WTC11 (cell line): ENCODE results near the gene CRKL. TPM values are rescaled to one million over a fixed set of nuclear protein-coding genes. Genes with fewer than 3 reads are reported as not detected.

Experiments
- ATAC-seq: fragments of 200-7000 bp; cut with Tn5 transposase; 2 replicates; pipeline ENCODE4 v1.10.0; 2021; ENCODE audit warnings: mild to moderate bottlenecking, moderate library complexity
- CTCF ChIA-PET: fragments of 300-600 bp; sonication (Branson Sonifier 250); formaldehyde crosslinking; loops from one replicate; lab custom pipeline; 2021; ENCODE audit warnings: antibody characterized with exemption; lab: Charles Lee
- POLR2A ChIA-PET: fragments of 350-600 bp; sonication (Branson Sonifier 250); formaldehyde crosslinking; loops from one replicate; lab custom pipeline; 2021; ENCODE audit warnings: antibody characterized with exemption; lab: Charles Lee
- DNase-seq: peaks from one replicate; pipeline ENCODE4 v3.0.0; 2021; ENCODE audit warnings: low spot score
- H3K27ac Mint-ChIP-seq: 2 replicates; pipeline ENCODE4 v1.8.0; 2021; ENCODE audit warnings: mixed read lengths
- H3K27me3 Mint-ChIP-seq: 2 replicates; pipeline ENCODE4 v1.8.0; 2021; ENCODE audit warnings: low read depth, mild to moderate bottlenecking, moderate library complexity, mixed read lengths
- H3K36me3 Mint-ChIP-seq: 2 replicates; pipeline ENCODE4 v1.8.0; 2021; ENCODE audit warnings: mixed read lengths
- H3K4me1 Mint-ChIP-seq: 2 replicates; pipeline ENCODE4 v1.8.0; 2022; ENCODE audit warnings: mixed read lengths
- H3K4me3 Mint-ChIP-seq: 2 replicates; pipeline ENCODE4 v1.8.0; 2021; ENCODE audit warnings: mild to moderate bottlenecking, moderate library complexity, mixed read lengths
- H3K9me3 Mint-ChIP-seq: 2 replicates; pipeline ENCODE4 v1.8.0; 2021; ENCODE audit warnings: mixed read lengths
- ATF2 ChIP-seq: sonication (generic); formaldehyde crosslinking; IDR thresholded peaks from 2 replicates; pipeline ENCODE4 v1.8.1; 2022; ENCODE audit warnings: low read depth, missing genetic modification reagents, borderline replicate concordance
- CBFB ChIP-seq: sonication (generic); formaldehyde crosslinking; IDR thresholded peaks from 2 replicates; pipeline ENCODE4 v1.8.1; 2022; ENCODE audit warnings: mild to moderate bottlenecking, low read depth, missing genetic modification reagents
- CREM ChIP-seq: sonication (generic); formaldehyde crosslinking; IDR thresholded peaks from 2 replicates; pipeline ENCODE4 v1.8.1; 2022; ENCODE audit warnings: mild to moderate bottlenecking, missing genetic modification reagents, moderate library complexity
- EMX1 ChIP-seq: fragments of 250-450 bp; sonication (Bioruptor Pico); IDR thresholded peaks from 2 replicates; pipeline ENCODE4 v1.8.0; 2021; ENCODE audit warnings: mild to moderate bottlenecking
- ESRRA ChIP-seq: sonication (generic); formaldehyde crosslinking; IDR thresholded peaks from 2 replicates; pipeline ENCODE4 v1.8.1; 2022; ENCODE audit warnings: mild to moderate bottlenecking, missing genetic modification reagents, borderline replicate concordance
- FOXP1 ChIP-seq: sonication (generic); formaldehyde crosslinking; IDR thresholded peaks from 2 replicates; pipeline ENCODE4 v1.8.0; 2022; ENCODE audit warnings: missing genetic modification reagents, mild to moderate bottlenecking, moderate library complexity, borderline replicate concordance
- GTF2I ChIP-seq: fragments of 250-450 bp; sonication (Bioruptor Pico); conservative IDR thresholded peaks from 2 replicates; pipeline ENCODE4 v1.4.0; 2021; ENCODE audit warnings: mild to moderate bottlenecking
- IRF1 ChIP-seq: sonication (generic); formaldehyde crosslinking; IDR thresholded peaks from 2 replicates; pipeline ENCODE4 v1.8.0; 2023; ENCODE audit warnings: missing genetic modification reagents
- SP1 ChIP-seq: sonication (generic); formaldehyde crosslinking; conservative IDR thresholded peaks from 2 replicates; pipeline ENCODE4 v1.8.1; 2022; ENCODE audit warnings: missing genetic modification reagents
- TEAD4 ChIP-seq: sonication (generic); formaldehyde crosslinking; IDR thresholded peaks from 2 replicates; pipeline ENCODE4 v1.8.0; 2022; ENCODE audit warnings: mild to moderate bottlenecking, missing genetic modification reagents
- TP53 ChIP-seq: sonication (generic); formaldehyde crosslinking; IDR thresholded peaks from 2 replicates; pipeline ENCODE4 v1.8.1; 2023; ENCODE audit warnings: mild to moderate bottlenecking, missing genetic modification reagents
- USF1 ChIP-seq: sonication (generic); formaldehyde crosslinking; IDR thresholded peaks from 2 replicates; pipeline ENCODE4 v1.8.0; 2022; ENCODE audit warnings: mild to moderate bottlenecking, missing genetic modification reagents
- ZNF232 ChIP-seq: sonication (generic); formaldehyde crosslinking; IDR thresholded peaks from 2 replicates; pipeline ENCODE4 v1.8.0; 2022; ENCODE audit warnings: mild to moderate bottlenecking, missing genetic modification reagents
- ZNF512 ChIP-seq: sonication (generic); formaldehyde crosslinking; IDR thresholded peaks from 2 replicates; pipeline ENCODE4 v1.8.1; 2022; ENCODE audit warnings: missing genetic modification reagents, borderline replicate concordance
- ZNF671 ChIP-seq: fragments of 250-450 bp; sonication (Bioruptor Pico); IDR thresholded peaks from 2 replicates; pipeline ENCODE4 v1.8.0; 2021; ENCODE audit warnings: mild to moderate bottlenecking
- total RNA-seq: library from RNA; stranded (reverse); gene quantifications from 3 replicates; pipeline ENCODE4 v1.2.3, GENCODE V29; 2021

CRKL gene
- total RNA-seq, 1 experiment from 2014 or later = 114 TPM

- Mint-ChIP-seq H3K4me3 (no peak overlapping the region), H3K27me3 (no peaks in the 10 kb centered on the region), H3K36me3 (peaks cover 13% of the 10 kb centered on the region), H3K27ac (no peak overlapping the region), H3K9me3 (no peaks in the 10 kb centered on the region), H3K4me1 (no peaks in the 10 kb centered on the region)
- ATAC-seq (no peak), DNase-seq (no peak)
- ChIA-PET CTCF (interaction anchor here (0.7 to 2.6 kb wide), 3 partner anchors 28 to 104 kb away, joined by 3 to 8 read pairs (median 3); no protein-coding TSS in a partner anchor), POLR2A (interaction anchor here (0.9 kb wide), 1 partner anchor 10 kb away, joined by 3 read pairs; no protein-coding TSS in a partner anchor)
- TF ChIP-seq ZNF232 (CRISPR knock-in tag) (no peak), ATF2 (CRISPR knock-in tag) (no peak), ZNF671 (CRISPR knock-in tag) (no peak), ESRRA (CRISPR knock-in tag) (no peak), ZNF512 (CRISPR knock-in tag) (no peak), EMX1 (CRISPR knock-in tag) (no peak), IRF1 (no peak), CREM (no peak), SP1 (no peak), CBFB (CRISPR knock-in tag) (no peak)
These were observed 72.3 kb downstream of the CRKL start for GRCh38 chr22:20989323-20990138.

GRCh38 chr22:20990184-20991180, 73.3 kb downstream of the CRKL start:
- TF ChIP-seq GTF2I (CRISPR knock-in tag) (no peak), USF1 (CRISPR knock-in tag) (no peak), TEAD4 (CRISPR knock-in tag) (no peak), TP53 (no peak), FOXP1 (CRISPR knock-in tag) (no peak)
- DNase-seq = no peak
- Mint-ChIP-seq H3K9me3 (no peaks in the 10 kb centered on the region), H3K4me1 (no peaks in the 10 kb centered on the region), H3K27ac (peak overlapping the region; percentile 63; the same call in 1 of the 2 replicates), H3K27me3 (no peaks in the 10 kb centered on the region), H3K4me3 (no peak overlapping the region), H3K36me3 (peaks cover 13% of the 10 kb centered on the region)
- ChIA-PET POLR2A (interaction anchor here (0.9 kb wide), 1 partner anchor 9 kb away, joined by 3 read pairs; no protein-coding TSS in a partner anchor), CTCF (interaction anchor here (1.7 to 2.6 kb wide), 3 partner anchors 9 to 105 kb away, joined by 5 to 8 read pairs (median 6); partner anchors contain the start of gene LZTR1)
- no peak for ATAC-seq
